ENCODE measurements around the gene PRKAG2.
"Not testable (repeated sequence)": the region's sequence is repeated elsewhere in the genome, so short reads cannot be mapped to it uniquely, and the experiment has no call there.

Gene PRKAG2

DNA sequence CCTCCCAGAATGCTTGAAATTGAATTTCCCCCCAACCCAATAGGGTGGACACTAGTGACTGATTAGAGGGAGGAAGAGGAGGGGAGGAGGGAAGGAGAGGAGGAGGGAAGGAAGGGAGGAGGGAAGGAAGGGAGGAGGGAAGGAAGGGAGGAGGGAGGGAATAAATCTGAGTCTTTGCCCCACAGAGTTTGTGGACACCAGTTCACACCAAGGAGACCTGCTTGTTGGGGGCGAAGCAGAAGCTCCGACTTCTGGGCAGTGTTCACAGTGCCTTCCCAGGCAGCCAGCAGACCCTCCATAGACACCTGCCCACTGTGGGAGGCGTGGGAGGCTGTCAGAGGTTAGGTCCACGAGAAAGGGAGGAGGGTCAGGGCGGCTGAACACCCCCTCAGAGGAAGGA is 44.8 kb downstream of the PRKAG2 start:
- no peak for DNase-seq

DNA sequence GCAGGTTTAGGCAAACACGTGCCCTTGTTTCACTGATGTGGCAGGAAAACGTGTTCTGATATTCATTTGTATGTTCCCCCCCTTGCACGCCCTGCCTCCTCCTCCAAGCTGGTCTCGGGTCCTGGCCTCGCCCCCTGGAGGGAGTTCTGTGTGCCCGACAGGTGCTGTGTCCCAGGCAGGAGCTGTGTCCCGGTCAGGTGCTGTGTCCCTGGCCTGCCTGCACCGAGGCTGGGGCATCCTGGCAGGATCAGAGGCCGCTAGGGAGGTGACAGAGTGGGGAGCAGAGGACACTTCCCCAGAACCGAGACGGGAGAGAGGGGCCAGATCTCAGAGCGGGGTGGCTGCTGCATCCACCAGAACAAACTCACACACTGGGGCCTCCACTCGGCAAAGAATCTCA is 45.3 kb downstream of the PRKAG2 start:
- DNase-seq: no peak

DNA sequence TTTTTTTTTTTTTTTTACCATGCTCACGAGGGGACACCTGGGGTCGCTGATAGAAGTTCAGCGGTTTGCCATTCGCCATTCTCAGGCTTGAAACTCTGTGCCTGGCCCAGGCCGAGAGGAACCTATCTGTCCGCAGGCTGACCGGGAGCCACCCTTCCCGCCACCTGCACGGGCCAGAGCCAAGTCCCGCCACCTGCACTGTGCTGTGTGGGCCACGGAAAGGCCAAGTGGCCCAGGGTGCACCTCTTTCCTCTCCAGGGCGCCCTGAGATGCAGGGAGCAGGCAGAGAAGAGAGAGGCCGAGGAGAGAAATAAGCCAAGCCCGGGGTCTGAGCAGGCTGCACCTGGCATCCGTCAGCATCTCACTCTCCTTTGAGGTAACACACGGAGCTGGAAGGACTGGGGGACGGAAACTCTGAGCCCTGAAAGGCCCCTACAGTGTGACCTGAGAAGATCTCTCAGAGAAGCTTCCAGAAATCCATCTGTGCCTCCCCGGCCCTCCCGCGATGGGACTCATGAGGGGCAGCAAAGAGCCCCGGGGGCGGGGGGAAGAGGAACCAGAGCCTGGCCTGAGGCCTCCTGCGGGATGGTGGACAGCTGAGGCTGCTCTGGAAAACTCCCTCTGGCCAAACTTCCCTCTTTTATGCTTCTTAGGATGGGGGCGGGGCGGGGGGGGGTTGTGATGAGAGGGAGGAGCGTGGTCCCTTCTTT is 46.6 kb downstream of the PRKAG2 start:
- no peak for DNase-seq

DNA sequence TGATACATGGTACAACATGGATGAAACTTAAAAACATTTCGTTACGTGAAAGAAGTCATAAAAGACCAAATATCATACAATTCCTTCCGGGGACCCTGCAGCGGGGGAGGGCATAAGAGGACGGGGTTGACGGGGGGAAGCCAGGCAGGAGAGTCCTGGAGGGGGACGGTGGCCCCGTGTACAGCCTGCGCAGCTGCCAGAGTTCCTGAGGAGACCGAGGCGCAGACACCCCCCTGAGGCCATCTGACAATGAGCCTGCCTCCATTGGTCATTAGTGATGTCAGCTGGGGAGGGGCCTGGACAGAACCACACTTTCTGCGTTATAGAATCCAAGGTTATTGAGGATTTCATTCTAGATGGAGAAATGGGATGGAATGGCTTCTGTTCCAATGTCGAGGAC is 47.2 kb downstream of the PRKAG2 start:
- no peak for DNase-seq

DNA sequence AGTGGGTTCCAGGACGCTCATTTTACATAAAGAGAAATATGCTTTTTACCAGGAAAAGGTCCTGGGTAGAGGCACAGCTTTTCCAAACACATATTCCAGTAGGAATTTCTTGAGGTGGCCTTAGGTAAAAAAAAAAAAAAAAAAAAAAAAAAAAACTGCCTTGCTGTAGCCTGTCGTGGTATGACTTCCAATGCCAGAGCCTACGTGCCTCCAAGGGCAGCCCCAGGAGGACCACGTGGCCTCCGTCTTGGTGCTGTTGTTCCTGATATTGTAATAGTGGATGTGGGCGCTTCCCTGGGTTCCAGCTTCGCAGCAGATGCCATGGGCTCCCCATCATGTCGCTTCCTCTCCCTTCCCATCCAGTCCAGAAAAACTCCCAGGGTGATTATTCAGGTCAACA is 49.3 kb downstream of the PRKAG2 start:
- no peak for DNase-seq

DNA sequence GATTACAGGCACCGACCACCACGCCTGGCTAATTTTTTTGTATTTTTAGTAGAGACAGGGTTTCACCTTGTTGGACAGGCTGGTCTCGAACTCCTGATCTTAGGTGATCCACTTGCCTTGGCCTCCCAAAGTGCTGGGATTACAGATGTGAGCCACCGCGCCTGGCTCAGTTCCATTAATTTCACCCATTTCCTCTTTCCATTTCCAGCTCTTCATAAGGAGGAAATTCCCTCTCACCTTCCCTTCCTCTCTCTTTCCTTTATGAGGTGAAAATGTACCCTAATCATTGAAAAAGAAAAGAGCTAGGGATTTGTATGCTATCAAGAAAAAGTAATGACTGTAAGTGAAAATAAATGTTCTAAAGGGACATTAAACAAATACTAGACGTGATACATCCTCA is 50.6 kb downstream of the PRKAG2 start:
- DNase-seq: not testable (repeated sequence)

DNA sequence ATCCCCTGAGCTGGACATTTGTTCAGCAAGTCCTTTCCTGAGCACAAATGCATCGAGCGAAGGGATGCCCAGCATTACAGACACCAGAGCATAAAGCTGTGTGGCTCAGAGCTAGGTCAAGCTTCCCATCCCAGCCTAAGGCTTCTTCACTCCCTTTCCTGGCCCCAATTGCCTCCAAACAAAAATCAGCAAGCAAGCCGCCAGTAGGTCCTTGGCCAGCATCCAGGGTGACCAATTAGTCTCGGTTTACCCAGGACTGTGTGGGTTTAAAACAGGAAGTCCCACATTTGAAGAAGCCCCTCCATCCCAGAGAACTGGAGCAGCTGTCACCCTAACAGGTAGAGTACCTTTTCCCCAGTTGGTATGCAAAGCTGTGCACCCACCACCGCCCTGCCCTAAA is 51.2 kb downstream of the PRKAG2 start:
- no peak for DNase-seq

DNA sequence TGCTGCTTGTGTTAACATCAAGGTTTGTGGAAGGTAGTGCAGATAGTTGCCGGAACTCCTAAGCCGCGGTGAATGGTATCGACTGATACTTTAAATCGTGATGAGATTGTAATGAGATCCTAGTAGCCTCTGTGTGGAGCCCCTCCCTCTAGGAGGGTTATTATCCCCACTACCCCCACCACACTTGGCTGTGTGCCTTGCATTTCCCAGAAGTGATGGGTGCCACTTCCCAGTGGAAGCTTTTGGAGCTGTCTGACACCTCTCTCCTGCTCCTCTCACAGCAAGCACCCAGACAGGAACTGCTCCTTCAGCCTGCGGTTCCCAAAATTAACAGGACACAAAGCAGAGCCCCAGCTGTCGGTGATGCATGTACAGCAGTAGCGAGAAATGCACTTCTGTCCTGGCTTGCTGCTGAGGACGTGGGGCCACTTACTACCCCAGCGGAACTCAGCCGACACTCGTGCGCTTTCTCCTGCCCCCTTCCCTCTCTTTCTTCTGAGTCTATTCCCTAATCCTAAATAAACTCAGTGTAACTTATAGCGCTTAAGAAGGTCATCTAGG is 52.5 kb downstream of the PRKAG2 start:
- DNase-seq: no peak

DNA sequence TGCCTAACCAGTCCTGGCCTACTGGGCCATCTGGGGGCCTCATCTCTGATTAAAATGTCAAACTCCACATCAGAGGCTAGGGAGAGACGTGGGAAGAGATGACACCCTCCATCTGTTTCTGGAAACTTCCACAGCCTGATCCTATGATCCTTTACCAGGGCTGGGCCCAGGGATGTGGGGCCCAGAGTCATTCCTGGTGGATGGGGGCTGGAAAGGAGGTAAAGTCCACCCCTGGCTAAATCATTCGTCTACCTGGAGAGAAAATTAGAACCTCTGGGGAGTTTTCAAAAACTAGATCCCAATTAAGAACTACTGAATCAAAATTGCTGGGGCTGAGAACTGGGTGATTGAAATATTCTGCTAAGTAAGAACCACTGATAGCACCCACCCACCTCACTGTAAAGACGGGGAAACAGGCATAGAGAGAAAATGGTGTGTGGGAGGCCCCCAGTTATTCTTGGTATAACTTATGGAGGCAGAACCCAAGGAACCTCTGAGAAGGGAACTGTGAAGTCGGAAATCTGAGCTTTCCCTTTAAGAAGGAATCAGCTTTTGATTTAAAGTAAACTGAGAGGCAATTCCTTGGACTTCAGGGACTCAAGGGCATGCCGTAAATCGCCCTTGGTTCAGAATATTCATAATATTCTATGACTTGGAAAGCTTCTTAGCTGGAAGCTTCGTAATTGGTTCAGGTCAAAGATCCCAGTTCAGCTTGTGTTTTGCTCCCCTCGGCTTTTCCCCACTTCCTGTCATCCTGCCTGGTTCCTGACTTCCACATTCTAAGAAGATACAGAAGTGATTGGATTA is 53.1 kb downstream of the PRKAG2 start:
- DNase-seq: no peak

DNA sequence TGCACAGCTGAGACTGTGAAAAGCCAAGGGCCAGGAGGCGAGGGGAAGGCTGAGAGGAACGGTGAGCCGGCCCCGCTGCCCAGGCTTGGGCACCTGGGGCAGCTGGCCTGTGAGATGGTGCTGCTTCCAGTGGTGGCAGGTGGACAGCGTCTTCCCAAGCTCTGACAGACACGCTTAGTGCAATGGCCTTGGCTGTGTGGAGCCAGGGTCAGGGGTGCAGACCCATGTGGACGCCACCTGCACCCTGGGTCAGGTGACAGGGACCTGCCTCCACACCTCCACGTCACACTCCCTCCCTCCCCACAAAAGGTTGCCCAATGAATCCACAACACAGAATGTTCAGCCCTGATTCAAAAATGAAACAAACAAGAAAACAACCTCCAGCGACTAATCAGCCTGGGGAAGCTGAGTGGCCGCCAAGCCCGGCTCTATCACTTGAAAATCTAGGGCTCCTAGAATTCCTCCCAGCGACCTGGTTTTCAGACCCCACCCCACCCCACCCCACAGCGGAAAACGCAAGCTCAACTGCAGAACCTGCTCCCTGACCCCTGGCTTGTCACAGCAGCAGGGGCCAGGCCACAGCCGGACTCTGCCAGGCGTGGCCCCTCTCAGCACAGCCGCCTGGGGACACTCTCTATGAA is 54.3 kb downstream of the PRKAG2 start:
- DNase-seq: no peak

DNA sequence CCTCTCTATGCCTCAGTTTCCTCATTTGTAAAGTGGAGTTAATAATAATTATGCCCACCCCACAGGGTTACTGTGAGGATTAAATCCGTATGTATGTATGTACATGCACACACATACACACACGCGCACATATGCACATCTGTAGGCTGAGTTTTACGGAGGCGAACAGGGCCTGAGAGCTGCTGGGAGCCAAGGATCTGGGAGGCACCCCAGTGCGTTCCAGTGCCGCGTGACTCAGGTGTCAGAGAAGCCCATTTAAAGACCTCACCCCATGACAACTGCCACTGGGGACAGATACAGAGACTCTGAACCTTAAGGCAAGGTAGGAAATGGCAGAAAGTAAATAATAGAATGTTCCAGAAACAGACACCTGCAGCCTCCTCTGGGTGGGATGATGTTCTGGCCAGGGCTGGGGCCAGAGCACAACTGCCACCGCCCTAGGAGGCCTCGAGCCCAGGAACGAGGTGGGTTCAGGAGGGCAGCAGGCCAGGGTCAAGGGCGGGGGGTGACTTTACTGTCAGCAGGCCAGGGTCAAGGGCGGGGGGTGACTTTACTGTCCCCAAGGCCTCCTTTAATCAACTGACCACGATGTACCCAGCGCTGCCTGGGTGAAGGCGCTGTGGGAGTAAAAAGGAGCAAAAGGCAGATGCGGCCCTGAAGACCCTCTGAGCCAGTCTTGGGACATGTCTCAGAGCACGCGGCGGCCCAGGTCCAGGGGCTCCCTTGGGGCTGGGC is 54.9 kb downstream of the PRKAG2 start:
- DNase-seq: no peak

DNA sequence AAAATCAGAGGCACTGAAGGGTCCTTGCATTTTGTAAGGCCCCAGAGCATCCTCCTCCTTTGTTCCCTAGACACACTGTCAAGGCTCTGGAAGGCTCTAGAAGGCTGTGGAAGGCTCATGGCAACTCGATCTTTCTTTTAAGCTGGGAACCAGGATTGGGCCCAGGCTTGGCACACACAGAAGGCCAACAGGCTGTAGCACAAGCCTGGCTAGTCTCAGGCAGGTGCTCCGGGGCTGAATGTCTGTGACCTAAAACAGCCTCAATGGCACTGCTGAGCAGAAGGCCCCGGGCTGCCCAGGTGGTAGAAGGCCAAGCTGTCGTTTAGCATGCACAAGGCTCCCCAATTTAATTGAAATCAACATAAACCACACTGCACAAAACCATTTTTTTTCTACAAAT is 55.7 kb downstream of the PRKAG2 start:
- DNase-seq: no peak

DNA sequence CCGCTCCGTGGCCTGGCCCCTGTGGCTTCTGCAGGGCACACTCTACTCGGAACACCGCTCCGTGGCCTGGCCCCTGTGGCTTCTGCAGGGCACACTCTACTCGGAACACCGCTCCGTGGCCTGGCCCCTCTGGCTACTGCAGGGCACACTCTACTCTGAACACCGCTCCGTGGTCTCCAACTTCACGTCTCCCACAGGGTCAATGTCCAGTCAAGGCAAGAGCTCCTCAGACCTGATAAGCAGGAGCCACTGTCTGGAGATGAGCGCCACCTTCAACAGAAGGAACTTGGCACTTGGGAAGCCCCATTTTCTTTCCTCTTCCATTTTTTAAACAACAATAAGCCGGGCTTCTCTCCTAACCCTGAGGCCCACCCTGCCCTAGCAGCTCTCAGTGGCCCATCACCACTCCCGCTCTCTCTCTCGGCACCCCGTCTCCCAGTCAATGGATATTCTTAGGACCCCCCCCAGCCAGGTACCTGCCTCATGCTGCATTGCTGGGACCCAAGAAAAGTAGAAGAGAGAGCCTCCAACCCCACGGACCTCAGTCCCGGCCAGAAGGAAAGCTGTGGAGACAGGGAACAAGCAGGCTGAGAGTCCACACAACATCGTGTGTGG is 56.3 kb downstream of the PRKAG2 start:
- no peak for DNase-seq

DNA sequence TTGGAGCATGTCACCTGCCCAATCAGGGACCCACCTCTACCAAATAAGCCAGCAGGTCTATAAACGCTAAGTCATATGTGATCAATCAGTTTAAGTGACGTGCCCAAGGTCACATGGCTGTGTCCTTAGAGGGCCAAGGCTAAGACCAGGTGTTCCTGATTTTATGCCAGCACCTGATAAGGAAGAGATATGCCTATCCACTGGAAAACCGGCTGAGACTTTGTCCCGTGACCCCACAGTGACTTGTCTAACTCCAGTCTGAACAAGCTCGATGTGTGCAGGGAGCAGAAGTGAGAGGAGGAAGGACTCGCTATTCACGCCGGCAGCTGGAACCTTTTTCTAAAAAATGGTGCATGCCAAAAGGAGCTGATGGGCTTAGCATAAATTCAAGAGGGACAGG is 57.0 kb downstream of the PRKAG2 start:
- no peak for DNase-seq

DNA sequence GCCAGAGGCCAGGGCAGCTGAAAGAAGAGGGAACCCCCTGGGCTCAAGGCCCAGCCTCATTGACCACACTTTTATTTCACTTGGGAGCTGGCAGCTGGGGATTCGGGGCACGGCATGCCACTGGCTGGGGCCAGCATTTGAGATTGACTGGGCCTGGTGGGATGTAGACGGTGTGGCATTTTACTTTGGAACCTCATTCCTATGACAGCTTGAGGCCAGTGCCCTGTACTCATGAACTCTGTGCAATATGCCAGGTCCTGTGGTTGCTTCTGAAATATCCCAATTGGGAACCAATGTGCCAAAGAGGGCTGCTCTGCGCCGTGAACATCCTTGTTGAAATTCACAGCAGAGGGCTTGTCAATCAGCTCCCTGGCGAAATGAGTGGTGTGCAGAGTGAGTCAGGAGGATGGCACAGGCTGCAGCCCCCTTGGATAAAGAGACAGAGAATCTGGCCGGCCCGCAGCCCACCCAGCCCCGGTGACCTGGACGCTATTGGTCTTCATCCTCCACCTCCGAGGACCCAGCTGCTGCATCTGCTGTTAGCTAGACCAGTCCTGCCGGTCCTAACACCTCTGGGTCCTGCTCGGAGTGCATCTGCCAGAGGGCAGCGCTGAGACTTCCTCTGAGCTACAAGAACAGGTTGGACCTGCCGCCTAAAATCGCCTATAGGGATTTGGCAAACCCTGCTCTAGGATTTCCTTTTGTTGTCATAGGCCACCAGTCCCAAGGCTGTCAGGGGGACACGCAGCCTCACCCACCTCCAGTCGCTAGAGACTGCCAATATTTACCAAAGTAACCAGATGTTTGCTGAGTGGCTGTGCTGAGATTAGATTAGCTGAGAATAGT is 58.0 kb downstream of the PRKAG2 start:
- no peak for DNase-seq

DNA sequence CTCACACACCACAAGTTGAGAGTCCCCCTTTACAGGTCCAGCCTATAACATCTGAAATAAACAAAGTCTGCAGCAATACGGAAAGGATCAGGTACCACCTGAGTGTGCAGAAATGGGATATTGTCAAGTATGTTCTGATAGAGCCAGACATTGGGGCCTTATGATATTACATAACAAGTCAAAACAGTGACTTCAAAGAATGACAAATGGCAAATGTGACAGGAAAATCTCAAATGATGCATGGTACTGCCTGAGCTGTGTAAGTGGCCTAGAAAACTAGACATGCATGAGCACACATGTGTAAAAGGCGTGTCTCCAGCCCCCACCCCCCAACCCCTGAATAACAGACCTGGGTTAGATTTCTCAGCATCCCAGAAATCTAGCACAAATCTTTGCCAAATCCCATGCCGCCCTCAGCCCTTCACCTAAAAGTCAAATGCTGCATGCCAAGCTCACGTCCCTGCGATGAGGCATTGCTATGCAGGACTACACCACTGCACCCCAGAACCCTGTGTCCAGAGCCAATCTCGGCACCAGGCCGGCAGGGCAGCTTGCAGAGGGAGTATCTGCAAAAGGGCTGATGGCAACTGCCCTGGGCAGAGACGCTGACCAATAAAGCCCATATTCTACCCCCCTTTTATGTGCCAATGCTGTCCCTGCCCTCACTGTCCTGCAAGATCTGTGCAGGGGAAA is 58.8 kb downstream of the PRKAG2 start:
- no peak for DNase-seq

DNA sequence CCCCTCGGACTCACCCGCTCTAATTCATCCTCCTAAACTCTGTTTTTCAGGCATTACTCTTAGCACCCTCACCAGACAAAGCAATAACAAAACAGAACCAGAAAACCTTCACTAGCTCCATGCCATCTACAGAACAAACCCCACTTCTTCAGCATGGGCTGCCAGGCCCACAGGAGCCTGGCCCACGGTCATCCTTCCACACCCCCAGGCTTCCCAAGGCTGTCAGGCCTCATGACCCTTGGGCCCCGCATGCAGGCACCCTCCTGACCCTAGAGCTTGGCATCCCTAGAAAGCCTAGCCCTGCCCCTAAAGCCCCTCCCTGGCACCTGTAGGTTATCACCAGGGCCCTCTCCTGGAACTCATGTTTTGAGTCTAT is 59.6 kb downstream of the PRKAG2 start:
- DNase-seq: no peak

DNA sequence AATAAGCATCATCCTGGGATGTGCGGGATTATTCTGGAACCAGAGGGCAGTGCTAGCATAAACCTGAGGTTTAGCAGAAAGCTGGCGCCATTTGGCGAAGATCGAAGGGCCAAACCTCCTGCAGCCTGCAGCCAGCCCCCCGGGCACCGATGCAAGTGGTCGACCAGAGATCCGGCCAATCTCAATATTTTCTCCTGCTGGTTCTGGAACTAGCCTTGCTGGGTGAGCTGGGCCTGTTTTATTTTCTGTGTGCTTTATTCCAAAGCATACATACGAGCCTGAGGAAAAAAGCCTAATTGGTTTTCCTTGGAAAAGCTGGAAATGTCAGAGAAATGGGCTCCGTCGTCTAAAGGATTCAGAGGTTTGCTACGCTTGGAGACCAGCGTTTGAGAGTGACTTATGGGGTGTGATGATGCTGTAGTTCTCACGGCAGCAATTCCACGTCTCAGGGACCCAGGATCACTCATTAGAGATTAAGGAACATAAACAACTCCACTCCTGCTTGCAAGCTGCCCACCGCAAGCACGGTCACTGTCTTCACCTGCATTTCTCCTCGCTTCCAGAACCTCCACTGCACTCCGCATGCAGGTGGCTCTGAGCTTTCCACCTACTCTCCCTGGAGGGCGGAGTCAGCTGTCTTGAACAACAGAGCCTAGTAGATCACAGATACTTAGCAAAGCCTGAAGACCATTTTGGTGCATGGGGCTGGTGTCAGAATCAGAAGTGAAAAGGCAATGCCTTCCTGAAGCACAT is 60.2 kb downstream of the PRKAG2 start:
- DNase-seq: no peak

DNA sequence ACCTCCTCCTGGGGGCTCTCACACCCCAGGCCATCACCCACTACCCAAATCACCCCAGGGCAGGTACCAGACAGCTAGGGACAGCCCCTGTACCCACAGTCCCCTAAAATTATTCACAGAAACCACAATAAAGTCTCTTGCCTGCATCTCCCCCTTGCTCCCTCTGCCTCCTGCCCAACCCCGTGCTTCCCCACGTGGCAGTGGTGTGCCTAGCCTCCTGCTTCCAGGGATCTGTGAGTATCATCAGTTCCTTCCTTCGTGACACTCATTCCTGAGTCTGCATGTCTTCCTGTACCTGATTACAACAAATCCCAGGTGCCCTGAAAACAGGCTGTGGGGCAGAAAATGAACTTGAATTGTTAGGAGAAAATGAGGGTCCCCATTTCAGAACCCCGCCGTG is 61.5 kb downstream of the PRKAG2 start:
- no peak for DNase-seq

DNA sequence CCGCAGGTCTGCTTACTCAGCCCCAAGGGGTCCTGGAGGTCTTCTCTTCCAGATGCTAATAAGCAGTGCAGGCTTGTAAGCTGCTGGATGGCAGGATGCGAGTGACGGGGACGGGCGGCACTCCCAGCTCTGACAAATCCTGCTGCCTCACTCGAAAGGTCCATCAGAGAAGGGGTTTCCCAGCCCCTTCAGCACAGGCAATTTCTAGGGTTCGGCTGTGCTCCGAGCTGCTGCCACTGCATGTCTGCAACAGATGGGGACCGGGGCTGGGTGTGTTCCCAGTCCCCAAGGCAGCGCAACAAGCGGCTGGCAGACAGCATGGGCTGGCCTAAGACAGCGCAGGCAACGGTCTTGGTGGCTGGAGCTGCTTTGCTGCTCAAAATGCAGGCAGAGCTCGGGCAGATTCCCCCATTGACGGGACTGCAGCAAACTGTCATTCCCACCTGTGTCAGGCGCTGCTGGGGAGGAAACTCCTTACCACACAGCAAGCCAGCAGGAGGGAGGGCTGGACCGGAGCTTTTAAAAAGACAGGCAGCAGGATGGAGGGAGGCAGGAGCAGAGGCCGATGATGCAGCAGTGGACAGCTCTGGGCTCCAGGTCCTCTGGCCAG is 62.4 kb downstream of the PRKAG2 start:
- no peak for DNase-seq
